Measurements from ENCODE around the gene NCF2.
A peak's percentile ranks its signal among the peaks of the same experiment; 100 is the strongest.

The NCF2 gene

GRCh38 chr1:183582021-183582713 lies 8.1 kb downstream of the NCF2 start:
- DNase-seq, result no peak

- DNase-seq, result no peak
These were observed 10.0 kb downstream of the NCF2 start for GRCh38 chr1:183580281-183580682.

- DNase-seq, result no peak
These were observed 11.4 kb downstream of the NCF2 start for GRCh38 chr1:183578856-183579255.

- no peak for DNase-seq
These were observed 12.3 kb downstream of the NCF2 start for GRCh38 chr1:183577897-183578465.

GRCh38 chr1:183576537-183576936 lies 13.7 kb downstream of the NCF2 start:
- DNase-seq, result no peak

GRCh38 chr1:183575606-183576005 lies 14.7 kb downstream of the NCF2 start:
- no peak for DNase-seq

- no peak for DNase-seq
These were observed 17.5 kb downstream of the NCF2 start for GRCh38 chr1:183572721-183573120.

- no peak for DNase-seq
These were observed 18.5 kb downstream of the NCF2 start for GRCh38 chr1:183571678-183572268.

GRCh38 chr1:183570451-183570850 lies 19.8 kb downstream of the NCF2 start:
- DNase-seq, result no peak

GRCh38 chr1:183569801-183570200 lies 20.5 kb downstream of the NCF2 start:
- DNase-seq, result no peak

GRCh38 chr1:183569141-183569540 lies 21.1 kb downstream of the NCF2 start:
- peak; percentile 17 for DNase-seq

GRCh38 chr1:183568176-183569021 lies 21.9 kb downstream of the NCF2 start:
- DNase-seq, result no peak

GRCh38 chr1:183567584-183567983 lies 22.7 kb downstream of the NCF2 start:
- no peak for DNase-seq

- no peak for DNase-seq
These were observed 24.2 kb downstream of the NCF2 start for GRCh38 chr1:183566026-183566425.

GRCh38 chr1:183565261-183565660 lies 25.0 kb downstream of the NCF2 start:
- no peak for DNase-seq

- DNase-seq, result no peak
These were observed 27.6 kb downstream of the NCF2 start for GRCh38 chr1:183562701-183563100.

- no peak for DNase-seq
These were observed 31.2 kb downstream of the NCF2 start for GRCh38 chr1:183559061-183559460.

GRCh38 chr1:183554577-183554976 lies 35.7 kb downstream of the NCF2 start:
- DNase-seq, result no peak

- no peak for DNase-seq
These were observed 36.5 kb downstream of the NCF2 start for GRCh38 chr1:183553764-183554163.

- DNase-seq, result no peak
These were observed 36.9 kb downstream of the NCF2 start for GRCh38 chr1:183553331-183553730.

- no peak for DNase-seq
These were observed 37.4 kb downstream of the NCF2 start for GRCh38 chr1:183552891-183553290.

- DNase-seq, result no peak
These were observed 37.8 kb downstream of the NCF2 start for GRCh38 chr1:183552441-183552840.

GRCh38 chr1:183551924-183552323 lies 38.3 kb downstream of the NCF2 start:
- no peak for DNase-seq

GRCh38 chr1:183550915-183551314 lies 39.3 kb downstream of the NCF2 start:
- DNase-seq, result no peak

All from activated CD4-positive, alpha-beta T cell treated with anti-CD3 and anti-CD28 coated beads, Interleukin-2, amount 50 U/mL, for 16 hours (primary cell).